Uterus (tissue), 4 donors: ENCODE data around the gene ADGB. TPM values are rescaled to one million over a fixed set of nuclear protein-coding genes. Genes with fewer than 3 reads are reported as not detected.

Source experiments
- DNase-seq, 2 donors: peaks; one replicate each; pipeline ENCODE4 v3.0.0-alpha.2; 2019 to 2020
- H3K27ac ChIP-seq, 2 donors: fragments of 200-600 bp; sonication (generic); 1 replicate in 1 of 2; 2 replicates in 1 of 2; pipeline ENCODE4 v1.5.1; 2016 to 2018
- H3K27me3 ChIP-seq, 2 donors: fragments of 200-600 bp; sonication (generic); one replicate each; pipeline ENCODE4 v1.5.1; 2018 to 2019; ENCODE audit warnings: control low read depth in 1 of 2
- H3K36me3 ChIP-seq, 2 donors: fragments of 200-600 bp; sonication (generic); one replicate each; pipeline ENCODE4 v1.5.1; 2019; ENCODE audit warnings: control low read depth in 1 of 2
- H3K4me1 ChIP-seq, 2 donors: fragments of 200-600 bp; sonication (generic); one replicate each; pipeline ENCODE4 v1.5.1; 2018 to 2019; ENCODE audit warnings: control low read depth in 1 of 2
- H3K4me3 ChIP-seq, 2 donors: fragments of 200-600 bp; sonication (generic); 1 replicate in 1 of 2; 2 replicates in 1 of 2; pipeline ENCODE4 v1.5.1; 2018 to 2019; ENCODE audit warnings: mild to moderate bottlenecking in 1 of 2
- H3K9me3 ChIP-seq, 2 donors: fragments of 200-600 bp; sonication (generic); one replicate each; pipeline ENCODE4 v1.5.1; 2019; ENCODE audit warnings: control low read depth in 1 of 2
- CTCF ChIP-seq, 4 experiments: fragments of 200-600 bp in 2 of 4; fragments of 450-650 bp in 2 of 4; sonication (generic) in 2 of 4; IDR thresholded peaks; one replicate each; pipeline ENCODE4 v1.5.1; 2016 to 2019; ENCODE audit warnings: antibody characterized with exemption in 4 of 4, mild to moderate bottlenecking in 2 of 4, moderate library complexity in 1 of 4
- POLR2A ChIP-seq, 2 donors: fragments of 450-650 bp; IDR thresholded peaks; one replicate each; pipeline ENCODE4 v1.6.1; 2016; ENCODE audit warnings: antibody characterized with exemption in 2 of 2, mild to moderate bottlenecking in 1 of 2, moderate library complexity in 1 of 2
- intact Hi-C: fragments of 100-400 bp; cut with DNase I; formaldehyde crosslinking; loops from one replicate; pipeline ENCODE4 v1.15.1; 2023; ENCODE audit warnings: low total_unique reads
- total RNA-seq, 4 donors: library from RNA; depleted of rRNA in 3 of 4; stranded (reverse); fragments of >200 nt in 3 of 4; gene quantifications; one replicate each; pipeline versions ENCODE4 v1.1.0 to v1.2.4, GENCODE V29; 2014 to 2023
- donor health status: DM: yes; HTN: yes; CAD: no.

ADGB gene
- total RNA-seq, 4 donors from 2014 or later, result 1.9 to 7.7 TPM; not detected in 2

- no peak overlapping the region for H3K4me3 ChIP-seq
- no peaks in the 10 kb centered on the region for H3K4me1 ChIP-seq
- no peak for DNase-seq
- TF ChIP-seq CTCF (IDR thresholded peaks at IDR 0.05) (no peak), POLR2A (IDR thresholded peaks at IDR 0.05) (no peak)
- intact Hi-C loops, result no loop called here
- no peaks in the 10 kb centered on the region for H3K9me3 ChIP-seq
- no peak overlapping the region for H3K27ac ChIP-seq
- H3K36me3 ChIP-seq, result no peaks in the 10 kb centered on the region
- no peaks in the 10 kb centered on the region for H3K27me3 ChIP-seq
Measured at GRCh38 chr6:146587459-146587858, 11.3 kb upstream of the ADGB start.

- H3K36me3 ChIP-seq, result no peaks in the 10 kb centered on the region
- H3K27me3 ChIP-seq, result no peaks in the 10 kb centered on the region
- H3K4me1 ChIP-seq, result no peaks in the 10 kb centered on the region
- no peaks in the 10 kb centered on the region for H3K9me3 ChIP-seq
- no peak for DNase-seq
- no peak overlapping the region for H3K4me3 ChIP-seq
- H3K27ac ChIP-seq, result no peak overlapping the region
- TF ChIP-seq POLR2A (IDR thresholded peaks at IDR 0.05), result no peak
- no peak for TF ChIP-seq CTCF (IDR thresholded peaks at IDR 0.05)
- intact Hi-C loops, result no loop called here
Measured at GRCh38 chr6:146590492-146590891, 8.3 kb upstream of the ADGB start.

GRCh38 chr6:146592451-146592850, 6.3 kb upstream of the ADGB start:
- Histone ChIP-seq H3K4me1 (no peaks in the 10 kb centered on the region), H3K4me3 (no peak overlapping the region), H3K27me3 (no peaks in the 10 kb centered on the region), H3K9me3 (no peaks in the 10 kb centered on the region), H3K27ac (no peak overlapping the region), H3K36me3 (no peaks in the 10 kb centered on the region)
- DNase-seq, result no peak
- intact Hi-C loops, result no loop called here
- TF ChIP-seq CTCF (IDR thresholded peaks at IDR 0.05) (no peak), POLR2A (IDR thresholded peaks at IDR 0.05) (no peak)

GRCh38 chr6:146593986-146594385, 4.8 kb upstream of the ADGB start:
- DNase-seq, result no peak
- H3K4me3 ChIP-seq, result no peak overlapping the region

GRCh38 chr6:146594495-146594894, 4.3 kb upstream of the ADGB start:
- no peaks in the 10 kb centered on the region for H3K4me1 ChIP-seq
- H3K4me3 ChIP-seq, result no peak overlapping the region
- TF ChIP-seq CTCF (IDR thresholded peaks at IDR 0.05) (no peak), POLR2A (IDR thresholded peaks at IDR 0.05) (no peak)
- no peaks in the 10 kb centered on the region for H3K9me3 ChIP-seq
- H3K36me3 ChIP-seq, result no peaks in the 10 kb centered on the region
- no peak overlapping the region for H3K27ac ChIP-seq
- intact Hi-C loops, result no loop called here
- DNase-seq, result no peak
- H3K27me3 ChIP-seq, result no peaks in the 10 kb centered on the region

More at GRCh38 chr6:146593986-146594385, 4.8 kb upstream of the ADGB start:
- H3K4me1 ChIP-seq, result no peaks in the 10 kb centered on the region
- no peaks in the 10 kb centered on the region for H3K36me3 ChIP-seq
- H3K27me3 ChIP-seq, result no peaks in the 10 kb centered on the region
- no peaks in the 10 kb centered on the region for H3K9me3 ChIP-seq
- no peak overlapping the region for H3K27ac ChIP-seq
- intact Hi-C loops, result no loop called here
- TF ChIP-seq POLR2A (IDR thresholded peaks at IDR 0.05), result no peak
- TF ChIP-seq CTCF (IDR thresholded peaks at IDR 0.05), result no peak
